Measurements from ENCODE around the gene KSR2. TPM values are rescaled to one million over a fixed set of nuclear protein-coding genes. Genes with fewer than 3 reads are reported as not detected.

Gene KSR2
- total and polyA plus RNA-seq, 9 donors, result under 0.01 to 0.15 (median 0.08) TPM; not detected in 4

DNA sequence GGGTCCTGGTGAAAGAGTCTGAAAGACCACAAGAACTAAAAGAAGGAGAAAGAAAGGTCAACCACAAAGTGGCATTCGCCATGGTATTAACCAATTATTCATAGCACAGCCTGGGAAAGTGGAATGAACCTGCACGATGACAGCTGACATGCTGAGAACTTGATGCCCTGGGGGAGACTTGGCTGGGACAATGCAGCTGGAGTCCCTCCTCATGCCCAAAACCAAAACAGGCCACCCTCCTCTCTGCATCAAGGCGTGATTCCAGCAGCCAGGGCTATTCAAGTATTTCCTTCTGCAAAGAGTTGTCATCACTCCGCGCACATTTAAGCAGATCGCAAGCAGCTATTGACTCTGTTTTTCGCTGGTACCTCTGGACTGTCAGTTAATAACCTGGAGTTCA lies 440.3 kb downstream of the KSR2 start:
- no peaks in the 10 kb centered on the region for H3K9me3 ChIP-seq
- H3K27ac ChIP-seq, result no peak overlapping the region
- no peak for DNase-seq
- H3K27me3 ChIP-seq, result no peaks in the 10 kb centered on the region
- no peak overlapping the region for H3K4me3 ChIP-seq
- intact Hi-C loops (cut with DNase I), result no loop called here
- TF ChIP-seq POLR2A (IDR thresholded peaks at IDR 0.05) (no peak), EP300 (IDR thresholded peaks at IDR 0.05) (no peak)
- TF ChIP-seq, protein P1, sequence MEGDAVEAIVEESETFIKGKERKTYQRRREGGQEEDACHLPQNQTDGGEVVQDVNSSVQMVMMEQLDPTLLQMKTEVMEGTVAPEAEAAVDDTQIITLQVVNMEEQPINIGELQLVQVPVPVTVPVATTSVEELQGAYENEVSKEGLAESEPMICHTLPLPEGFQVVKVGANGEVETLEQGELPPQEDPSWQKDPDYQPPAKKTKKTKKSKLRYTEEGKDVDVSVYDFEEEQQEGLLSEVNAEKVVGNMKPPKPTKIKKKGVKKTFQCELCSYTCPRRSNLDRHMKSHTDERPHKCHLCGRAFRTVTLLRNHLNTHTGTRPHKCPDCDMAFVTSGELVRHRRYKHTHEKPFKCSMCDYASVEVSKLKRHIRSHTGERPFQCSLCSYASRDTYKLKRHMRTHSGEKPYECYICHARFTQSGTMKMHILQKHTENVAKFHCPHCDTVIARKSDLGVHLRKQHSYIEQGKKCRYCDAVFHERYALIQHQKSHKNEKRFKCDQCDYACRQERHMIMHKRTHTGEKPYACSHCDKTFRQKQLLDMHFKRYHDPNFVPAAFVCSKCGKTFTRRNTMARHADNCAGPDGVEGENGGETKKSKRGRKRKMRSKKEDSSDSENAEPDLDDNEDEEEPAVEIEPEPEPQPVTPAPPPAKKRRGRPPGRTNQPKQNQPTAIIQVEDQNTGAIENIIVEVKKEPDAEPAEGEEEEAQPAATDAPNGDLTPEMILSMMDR (IDR thresholded peaks at IDR 0.05), result no peak
- no peaks in the 10 kb centered on the region for H3K36me3 ChIP-seq
- no peaks in the 10 kb centered on the region for H3K4me1 ChIP-seq (ENCODE audit: insufficient read depth)
- 84 to 92% (median 88%) methylated on average over 7 of the region's 7 CpGs for WGBS, 3 donors

- H3K27ac ChIP-seq, result no peak overlapping the region
- DNase-seq, result no peak
- TF ChIP-seq EP300 (IDR thresholded peaks at IDR 0.05) (no peak), POLR2A (IDR thresholded peaks at IDR 0.05) (no peak)
- TF ChIP-seq, protein P1 (IDR thresholded peaks at IDR 0.05), result no peak
- 45 to 70% (median 68%) methylated on average over 4 of the region's 4 CpGs for WGBS, 3 donors
- H3K4me3 ChIP-seq, result no peak overlapping the region
- H3K9me3 ChIP-seq, result no peaks in the 10 kb centered on the region
- no peaks in the 10 kb centered on the region for H3K27me3 ChIP-seq
- intact Hi-C loops (cut with DNase I), result no loop called here
- H3K4me1 ChIP-seq (ENCODE audit: insufficient read depth), result no peaks in the 10 kb centered on the region
- H3K36me3 ChIP-seq, result no peaks in the 10 kb centered on the region
Measured at GRCh38 chr12:117527479-117527855, 441.3 kb downstream of the KSR2 start.

- TF ChIP-seq POLR2A (IDR thresholded peaks at IDR 0.05) (no peak), EP300 (IDR thresholded peaks at IDR 0.05) (no peak)
- TF ChIP-seq, protein P1 (IDR thresholded peaks at IDR 0.05), result no peak
- Histone ChIP-seq H3K27me3 (no peaks in the 10 kb centered on the region), H3K9me3 (no peaks in the 10 kb centered on the region), H3K27ac (no peak overlapping the region), H3K4me3 (no peak overlapping the region), H3K36me3 (no peaks in the 10 kb centered on the region), H3K4me1 (ENCODE audit: insufficient read depth) (no peaks in the 10 kb centered on the region)
- DNase-seq, result no peak
- 33 to 39% (median 38%) methylated on average over 14 of the region's 14 CpGs for WGBS, 3 donors
- intact Hi-C loops (cut with DNase I), result no loop called here
Measured at GRCh38 chr12:117526757-117527478, 441.9 kb downstream of the KSR2 start.

- H3K36me3 ChIP-seq, result no peaks in the 10 kb centered on the region
- DNase-seq, result no peak
- no peaks in the 10 kb centered on the region for H3K9me3 ChIP-seq
- no peak overlapping the region for H3K27ac ChIP-seq
- no peaks in the 10 kb centered on the region for H3K27me3 ChIP-seq
- TF ChIP-seq, protein P1 (IDR thresholded peaks at IDR 0.05), result no peak
- TF ChIP-seq POLR2A (IDR thresholded peaks at IDR 0.05) (no peak), EP300 (IDR thresholded peaks at IDR 0.05) (no peak)
- 34 to 38% (median 37%) methylated on average over 4 of the region's 4 CpGs for WGBS, 3 donors
- H3K4me1 ChIP-seq (ENCODE audit: insufficient read depth), result no peaks in the 10 kb centered on the region
- no peak overlapping the region for H3K4me3 ChIP-seq
- intact Hi-C loops (cut with DNase I), result no loop called here
Measured at GRCh38 chr12:117525766-117526165, 443.0 kb downstream of the KSR2 start.

Data from ovary (tissue), 9 donors.